ENCODE measurements around the gene GABPB2. TPM values are rescaled to one million over a fixed set of nuclear protein-coding genes. Genes with fewer than 3 reads are reported as not detected.

GABPB2 gene
- total RNA-seq, 1 experiment from 2014 or later, result 2.0 TPM

DNA sequence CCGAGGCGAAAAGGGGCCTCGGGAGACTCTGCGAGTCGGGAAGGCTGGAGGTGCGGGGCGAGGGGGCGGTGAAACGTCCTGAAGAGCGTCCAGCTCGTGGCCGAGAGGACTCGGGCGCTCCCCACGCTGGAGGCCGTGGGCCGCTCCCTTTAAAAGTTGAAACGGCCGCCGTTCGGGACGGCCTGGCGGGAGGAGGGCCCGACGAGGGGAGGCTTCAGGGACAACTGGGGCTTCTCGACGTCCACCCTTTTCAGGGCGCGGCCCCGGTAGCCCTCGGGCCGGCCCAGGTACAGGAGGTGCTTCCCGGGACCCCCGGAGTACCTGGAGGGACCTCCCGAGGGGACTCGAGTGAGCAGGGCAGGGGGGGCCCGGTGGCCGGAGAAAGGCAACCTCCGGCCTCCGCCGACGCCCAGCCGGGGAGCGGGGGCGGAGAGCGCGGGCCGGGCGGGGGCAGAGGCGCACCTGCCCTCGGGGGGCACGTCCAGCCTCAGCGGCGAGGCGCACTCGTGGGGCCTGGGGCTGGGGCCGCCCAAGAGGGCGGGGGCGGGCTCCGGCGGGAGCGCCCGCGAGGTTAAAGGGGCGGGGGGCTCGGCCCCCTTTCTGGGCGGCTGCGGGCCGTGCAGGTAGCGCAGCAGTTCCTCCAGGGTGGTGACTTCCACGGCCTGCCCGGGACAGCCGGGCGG lies 61.9 kb downstream of the GABPB2 start:
- Histone ChIP-seq H3K27me3 (replicated peaks; ENCODE audit: control insufficient read depth, insufficient read depth, low read length) (no peaks in the 10 kb centered on the region), H3K36me3 (ENCODE audit: control insufficient read depth, insufficient read depth, low read length) (no peaks in the 10 kb centered on the region), H3K4me3 (ENCODE audit: low read depth, low read length) (no peak overlapping the region), H3K9me3 (no peaks in the 10 kb centered on the region), H3K4me1 (peaks cover 5% of the 10 kb centered on the region; the same call in 1 of the 2 replicates)
- POLR2A ChIA-PET, result no interaction called here
- no peaks in the 10 kb centered on the region for H3K4me1 Mint-ChIP-seq (ENCODE audit: low read depth, unreplicated experiment)
- H3K36me3 Mint-ChIP-seq (ENCODE audit: insufficient read depth, unreplicated experiment), result peaks cover 7% of the 10 kb centered on the region
- peak overlapping the region; percentile 73 for H3K27ac Mint-ChIP-seq (ENCODE audit: unreplicated experiment)
- DNase-seq, result no peak
- no TSS peak for BruUV-seq (replicated peaks)
- H3K4me3 Mint-ChIP-seq (ENCODE audit: unreplicated experiment), result no peak overlapping the region
- CTCF ChIA-PET, result interaction anchor here (1.2 kb wide), 1 partner anchor 9 kb away, joined by 4 read pairs; no protein-coding TSS in a partner anchor
- no peaks in the 10 kb centered on the region for H3K9me3 Mint-ChIP-seq (ENCODE audit: unreplicated experiment)
- intact Hi-C loops (cut with micrococcal nuclease; ENCODE audit: unreplicated experiment), result no loop called here
- TF ChIP-seq, protein P1, sequence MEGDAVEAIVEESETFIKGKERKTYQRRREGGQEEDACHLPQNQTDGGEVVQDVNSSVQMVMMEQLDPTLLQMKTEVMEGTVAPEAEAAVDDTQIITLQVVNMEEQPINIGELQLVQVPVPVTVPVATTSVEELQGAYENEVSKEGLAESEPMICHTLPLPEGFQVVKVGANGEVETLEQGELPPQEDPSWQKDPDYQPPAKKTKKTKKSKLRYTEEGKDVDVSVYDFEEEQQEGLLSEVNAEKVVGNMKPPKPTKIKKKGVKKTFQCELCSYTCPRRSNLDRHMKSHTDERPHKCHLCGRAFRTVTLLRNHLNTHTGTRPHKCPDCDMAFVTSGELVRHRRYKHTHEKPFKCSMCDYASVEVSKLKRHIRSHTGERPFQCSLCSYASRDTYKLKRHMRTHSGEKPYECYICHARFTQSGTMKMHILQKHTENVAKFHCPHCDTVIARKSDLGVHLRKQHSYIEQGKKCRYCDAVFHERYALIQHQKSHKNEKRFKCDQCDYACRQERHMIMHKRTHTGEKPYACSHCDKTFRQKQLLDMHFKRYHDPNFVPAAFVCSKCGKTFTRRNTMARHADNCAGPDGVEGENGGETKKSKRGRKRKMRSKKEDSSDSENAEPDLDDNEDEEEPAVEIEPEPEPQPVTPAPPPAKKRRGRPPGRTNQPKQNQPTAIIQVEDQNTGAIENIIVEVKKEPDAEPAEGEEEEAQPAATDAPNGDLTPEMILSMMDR (IDR thresholded peaks at IDR 0.05; ENCODE audit: insufficient read depth in 1 of 2, low read depth in 1 of 2, low read length in 1 of 2, severe bottlenecking in 1 of 2, unreplicated experiment in 1 of 2), result no peak
- H3K27me3 Mint-ChIP-seq (ENCODE audit: insufficient read depth, unreplicated experiment), result no peaks in the 10 kb centered on the region

DNA sequence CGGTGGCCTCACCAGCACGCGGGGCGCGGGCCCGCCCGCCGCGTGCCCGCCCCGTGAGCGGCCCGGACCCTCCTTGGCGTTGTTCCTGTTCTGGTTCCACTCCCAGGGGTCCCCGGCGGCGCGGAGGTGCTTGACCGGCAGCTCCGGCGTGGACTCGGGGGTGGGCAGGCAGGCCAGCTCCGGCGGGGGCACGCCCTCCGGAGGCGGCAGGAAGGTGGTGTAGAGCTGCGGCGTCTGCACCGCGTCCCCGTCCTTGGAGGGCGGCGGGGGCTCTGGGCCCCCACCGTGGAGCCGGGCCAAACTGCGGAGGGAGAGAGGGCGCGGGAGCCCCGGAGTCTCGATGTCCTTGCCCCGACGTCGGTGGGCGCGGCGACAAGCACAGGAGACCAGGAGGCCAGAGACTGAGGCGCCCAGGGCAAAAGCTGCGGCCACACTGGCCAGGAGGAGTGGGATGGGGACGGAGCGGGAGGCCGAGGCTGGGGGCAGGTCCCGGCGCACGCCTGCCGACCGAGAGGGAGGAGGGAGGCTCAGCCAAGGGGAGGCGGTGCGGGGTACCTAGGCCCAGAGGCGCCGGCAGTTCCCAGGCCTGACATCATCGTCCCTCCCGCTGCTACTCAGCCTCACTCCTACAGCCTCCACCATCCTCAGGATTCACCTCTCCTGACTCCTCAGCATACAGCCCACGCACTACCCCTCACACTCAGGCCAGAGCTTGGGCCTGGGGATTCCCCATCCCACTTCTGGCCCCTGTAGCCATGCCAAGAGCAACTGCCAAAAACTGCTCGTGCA lies 62.7 kb downstream of the GABPB2 start:
- Histone ChIP-seq H3K9me3 (no peaks in the 10 kb centered on the region), H3K4me3 (ENCODE audit: low read depth, low read length) (no peak overlapping the region), H3K36me3 (ENCODE audit: control insufficient read depth, insufficient read depth, low read length) (no peaks in the 10 kb centered on the region), H3K4me1 (peaks cover 5% of the 10 kb centered on the region; the same call in 1 of the 2 replicates), H3K27me3 (replicated peaks; ENCODE audit: control insufficient read depth, insufficient read depth, low read length) (no peaks in the 10 kb centered on the region)
- intact Hi-C loops (cut with micrococcal nuclease; ENCODE audit: unreplicated experiment), result no loop called here
- Mint-ChIP-seq H3K4me3 (ENCODE audit: unreplicated experiment) (peak overlapping the region; percentile 56), H3K36me3 (ENCODE audit: insufficient read depth, unreplicated experiment) (peaks cover 7% of the 10 kb centered on the region), H3K9me3 (ENCODE audit: unreplicated experiment) (no peaks in the 10 kb centered on the region), H3K4me1 (ENCODE audit: low read depth, unreplicated experiment) (no peaks in the 10 kb centered on the region), H3K27ac (ENCODE audit: unreplicated experiment) (no peak overlapping the region), H3K27me3 (ENCODE audit: insufficient read depth, unreplicated experiment) (no peaks in the 10 kb centered on the region)
- no peak for DNase-seq
- BruUV-seq (replicated peaks), result no TSS peak
- POLR2A ChIA-PET, result no interaction called here
- TF ChIP-seq, protein P1 (IDR thresholded peaks at IDR 0.05; ENCODE audit: insufficient read depth in 1 of 2, low read depth in 1 of 2, low read length in 1 of 2, severe bottlenecking in 1 of 2, unreplicated experiment in 1 of 2), result no peak
- CTCF ChIA-PET, result no interaction called here

DNA sequence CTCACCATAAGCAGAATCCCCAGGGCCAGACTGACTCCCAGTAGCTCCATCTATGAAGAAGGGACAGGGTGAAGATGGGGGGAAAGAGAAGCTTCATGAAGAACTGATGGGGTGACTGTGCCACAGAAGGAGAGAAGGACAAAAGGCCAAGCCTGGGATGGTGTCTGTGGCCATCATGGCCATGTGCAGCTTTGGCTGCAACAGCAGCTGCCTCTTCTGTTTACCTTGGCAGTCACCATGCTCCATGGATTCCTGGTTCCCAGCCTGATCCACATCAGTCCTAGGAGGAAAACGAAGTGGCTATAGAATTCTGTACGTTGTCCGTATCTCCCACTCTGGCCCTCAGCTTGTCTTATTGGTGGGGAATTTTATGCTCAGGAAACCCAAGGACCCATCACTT lies 63.8 kb downstream of the GABPB2 start:
- CTCF ChIA-PET, result interaction anchor here (0.5 kb wide), 1 partner anchor 516 kb away, joined by 6 read pairs; no protein-coding TSS in a partner anchor
- peaks cover 7% of the 10 kb centered on the region for H3K36me3 Mint-ChIP-seq (ENCODE audit: insufficient read depth, unreplicated experiment)
- H3K4me3 ChIP-seq (ENCODE audit: low read depth, low read length), result no peak overlapping the region
- no peak overlapping the region for H3K4me3 Mint-ChIP-seq (ENCODE audit: unreplicated experiment)
- H3K36me3 ChIP-seq (ENCODE audit: control insufficient read depth, insufficient read depth, low read length), result no peaks in the 10 kb centered on the region
- BruUV-seq (replicated peaks), result no TSS peak
- H3K4me1 Mint-ChIP-seq (ENCODE audit: low read depth, unreplicated experiment), result no peaks in the 10 kb centered on the region
- no peaks in the 10 kb centered on the region for H3K27me3 ChIP-seq (replicated peaks; ENCODE audit: control insufficient read depth, insufficient read depth, low read length)
- H3K4me1 ChIP-seq, result peaks cover 5% of the 10 kb centered on the region; the same call in 1 of the 2 replicates
- TF ChIP-seq, protein P1 (IDR thresholded peaks at IDR 0.05; ENCODE audit: insufficient read depth in 1 of 2, low read depth in 1 of 2, low read length in 1 of 2, severe bottlenecking in 1 of 2, unreplicated experiment in 1 of 2), result no peak
- intact Hi-C loops (cut with micrococcal nuclease; ENCODE audit: unreplicated experiment), result no loop called here
- H3K9me3 ChIP-seq, result no peaks in the 10 kb centered on the region
- no peaks in the 10 kb centered on the region for H3K9me3 Mint-ChIP-seq (ENCODE audit: unreplicated experiment)
- POLR2A ChIA-PET, result no interaction called here
- DNase-seq, result no peak
- no peaks in the 10 kb centered on the region for H3K27me3 Mint-ChIP-seq (ENCODE audit: insufficient read depth, unreplicated experiment)
- H3K27ac Mint-ChIP-seq (ENCODE audit: unreplicated experiment), result no peak overlapping the region
